ENCODE results near the gene YEATS4.

Gene YEATS4

DNA sequence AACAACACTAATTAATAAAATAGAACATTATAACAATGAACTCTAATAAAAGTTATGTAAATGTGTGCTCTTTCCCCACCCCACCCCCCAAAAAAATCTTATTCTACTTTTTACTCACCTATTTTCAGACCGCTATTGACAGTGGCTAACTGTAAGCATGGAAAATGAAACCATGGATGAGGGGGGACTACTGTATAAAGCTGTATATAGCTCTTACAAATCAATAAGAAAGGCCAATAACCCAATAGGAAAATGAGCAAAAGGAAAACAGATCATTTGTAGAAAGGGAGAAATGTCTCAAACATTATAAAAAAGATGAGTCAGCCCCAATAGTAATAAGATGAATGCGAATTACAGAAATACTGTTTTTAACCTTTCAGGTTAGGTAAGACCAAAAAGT, 27.4 kb downstream of the YEATS4 start:
- H3K27ac ChIP-seq (ENCODE audit: low read depth in 2 of 2, low read length in 2 of 2), result no peak overlapping the region
- H3K9me3 ChIP-seq (ENCODE audit: control insufficient read depth in 2 of 2, low read length in 2 of 2), result no peaks in the 10 kb centered on the region
- H3K9ac ChIP-seq (ENCODE audit: low read depth in 1 of 2, low read length in 2 of 2), result no peak overlapping the region
- H3K27me3 ChIP-seq (ENCODE audit: control insufficient read depth in 2 of 2, insufficient read depth in 2 of 2, low read length in 2 of 2), result no peaks in the 10 kb centered on the region
- H3K4me3 ChIP-seq (ENCODE audit: low read length in 2 of 2), result no peak overlapping the region
- H3K4me1 ChIP-seq (ENCODE audit: control insufficient read depth in 2 of 2, insufficient read depth in 2 of 2, low read length in 2 of 2), result no peaks in the 10 kb centered on the region
- H3K36me3 ChIP-seq (ENCODE audit: control insufficient read depth in 2 of 2, insufficient read depth in 2 of 2, low read length in 2 of 2), result peaks cover 0 to 5% of the 10 kb centered on the region in 2 donors

DNA sequence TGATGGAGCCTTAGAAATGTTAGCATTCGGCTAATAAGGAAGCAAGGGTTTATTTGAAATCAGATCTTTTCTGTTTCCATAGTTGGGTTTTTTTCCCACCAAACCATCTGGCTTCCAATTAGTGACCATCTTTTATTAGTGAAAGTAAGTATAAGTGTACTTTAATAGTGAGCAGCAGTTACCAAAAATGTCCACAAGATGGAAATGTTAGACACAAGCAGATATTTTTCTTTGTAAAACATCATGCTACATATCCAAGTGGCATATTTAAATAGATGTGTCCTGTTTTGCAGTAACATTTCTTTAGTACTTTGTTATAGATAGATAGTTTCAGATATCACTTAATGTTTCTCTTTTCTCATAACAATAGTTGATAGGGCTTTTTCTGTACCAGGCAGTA, 28.8 kb downstream of the YEATS4 start:
- no peak overlapping the region for H3K4me3 ChIP-seq (ENCODE audit: low read length in 2 of 2)
- H3K27ac ChIP-seq (ENCODE audit: low read depth in 2 of 2, low read length in 2 of 2), result no peak overlapping the region
- no peaks in the 10 kb centered on the region for H3K9me3 ChIP-seq (ENCODE audit: control insufficient read depth in 2 of 2, low read length in 2 of 2)
- H3K27me3 ChIP-seq (ENCODE audit: control insufficient read depth in 2 of 2, insufficient read depth in 2 of 2, low read length in 2 of 2), result no peaks in the 10 kb centered on the region
- peaks cover 0 to 2% of the 10 kb centered on the region in 2 donors for H3K36me3 ChIP-seq (ENCODE audit: control insufficient read depth in 2 of 2, insufficient read depth in 2 of 2, low read length in 2 of 2)
- H3K4me1 ChIP-seq (ENCODE audit: control insufficient read depth in 2 of 2, insufficient read depth in 2 of 2, low read length in 2 of 2), result no peaks in the 10 kb centered on the region
- H3K9ac ChIP-seq (ENCODE audit: low read depth in 1 of 2, low read length in 2 of 2), result no peak overlapping the region

DNA sequence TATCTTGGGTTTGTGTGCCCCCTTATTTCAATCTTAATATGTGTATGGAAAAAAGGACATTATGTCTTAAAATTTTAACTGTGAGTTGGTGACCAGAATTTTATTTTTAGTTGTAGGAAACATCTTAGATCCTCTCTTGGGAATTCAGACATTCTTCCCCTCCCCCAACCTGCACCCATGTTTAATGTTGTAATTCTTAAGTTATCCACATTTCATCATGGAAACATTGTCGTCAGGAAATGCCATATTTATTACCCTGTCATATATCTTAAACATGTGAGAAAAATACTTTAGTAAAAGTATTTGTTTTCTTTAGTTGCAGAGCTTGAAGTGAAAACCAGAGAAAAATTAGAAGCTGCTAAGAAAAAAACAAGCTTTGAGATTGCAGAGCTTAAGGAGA, 30.3 kb downstream of the YEATS4 start:
- peaks cover 0 to 2% of the 10 kb centered on the region in 2 donors for H3K36me3 ChIP-seq (ENCODE audit: control insufficient read depth in 2 of 2, insufficient read depth in 2 of 2, low read length in 2 of 2)
- H3K9me3 ChIP-seq (ENCODE audit: control insufficient read depth in 2 of 2, low read length in 2 of 2), result no peaks in the 10 kb centered on the region
- H3K27ac ChIP-seq (ENCODE audit: low read depth in 2 of 2, low read length in 2 of 2), result no peak overlapping the region
- H3K27me3 ChIP-seq (ENCODE audit: control insufficient read depth in 2 of 2, insufficient read depth in 2 of 2, low read length in 2 of 2), result no peaks in the 10 kb centered on the region
- no peak overlapping the region for H3K4me3 ChIP-seq (ENCODE audit: low read length in 2 of 2)
- no peaks in the 10 kb centered on the region for H3K4me1 ChIP-seq (ENCODE audit: control insufficient read depth in 2 of 2, insufficient read depth in 2 of 2, low read length in 2 of 2)
- H3K9ac ChIP-seq (ENCODE audit: low read depth in 1 of 2, low read length in 2 of 2), result no peak overlapping the region

DNA sequence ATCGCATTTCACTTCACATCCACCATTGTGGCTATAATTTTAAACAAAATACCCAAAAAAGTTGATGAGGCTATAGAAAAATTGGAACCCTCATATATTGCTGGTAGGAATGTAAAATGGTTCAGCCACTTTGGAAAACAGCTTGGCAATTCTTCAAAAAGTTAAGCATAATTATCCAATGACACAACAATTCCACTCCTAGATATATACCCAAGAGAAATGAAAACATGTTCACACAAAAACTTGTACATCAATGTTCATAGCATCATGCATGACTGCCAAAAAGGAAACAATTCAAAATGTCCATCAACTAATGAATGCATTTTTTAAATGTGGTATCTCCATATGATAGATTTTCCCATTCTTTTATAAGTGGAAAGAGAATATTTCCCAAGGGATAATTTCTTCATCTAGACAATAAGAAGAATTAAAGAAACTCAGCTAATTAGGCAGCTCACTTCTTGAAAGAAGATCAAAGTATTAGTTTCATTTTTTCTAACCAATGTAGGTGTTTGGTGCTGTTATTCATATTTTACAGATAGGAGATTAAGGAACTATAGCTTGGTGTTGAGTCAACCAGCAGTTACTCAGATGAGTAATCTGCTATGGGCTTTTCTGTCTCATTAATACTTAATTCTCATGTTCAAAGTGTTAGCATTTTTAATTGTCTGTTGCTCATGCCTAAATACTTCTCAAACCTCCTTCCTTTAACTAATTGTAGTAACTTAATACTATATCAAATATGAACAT, 32.8 kb downstream of the YEATS4 start:
- Histone ChIP-seq H3K9ac (ENCODE audit: low read depth in 1 of 2, low read length in 2 of 2) (no peak overlapping the region), H3K4me1 (ENCODE audit: control insufficient read depth in 2 of 2, insufficient read depth in 2 of 2, low read length in 2 of 2) (no peaks in the 10 kb centered on the region), H3K36me3 (ENCODE audit: control insufficient read depth in 2 of 2, insufficient read depth in 2 of 2, low read length in 2 of 2) (peaks cover 0 to 2% of the 10 kb centered on the region in 2 donors), H3K27me3 (ENCODE audit: control insufficient read depth in 2 of 2, insufficient read depth in 2 of 2, low read length in 2 of 2) (no peaks in the 10 kb centered on the region), H3K27ac (ENCODE audit: low read depth in 2 of 2, low read length in 2 of 2) (no peak overlapping the region), H3K9me3 (ENCODE audit: control insufficient read depth in 2 of 2, low read length in 2 of 2) (peaks cover 0 to 3% of the 10 kb centered on the region in 2 donors), H3K4me3 (ENCODE audit: low read length in 2 of 2) (no peak overlapping the region)

DNA sequence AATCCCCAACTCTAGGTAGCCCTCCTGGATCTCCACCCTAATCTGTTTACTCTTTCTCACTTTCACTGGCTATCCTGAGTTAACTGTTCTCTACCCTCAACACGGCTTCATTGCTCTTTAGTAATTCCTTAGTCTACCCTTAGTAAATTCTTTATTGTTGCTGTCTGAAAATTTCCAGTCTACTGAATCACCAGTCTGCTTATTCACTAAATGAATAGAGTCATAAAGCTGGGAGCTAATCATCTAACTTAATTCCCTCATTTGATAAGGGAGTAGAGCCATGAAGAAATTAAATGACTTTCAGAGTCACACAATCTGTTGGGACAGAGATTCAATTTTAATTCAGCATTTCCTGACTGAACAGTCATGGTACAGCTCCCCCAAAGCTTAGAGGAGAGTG, 36.5 kb downstream of the YEATS4 start:
- Histone ChIP-seq H3K27me3 (ENCODE audit: control insufficient read depth in 2 of 2, insufficient read depth in 2 of 2, low read length in 2 of 2) (no peaks in the 10 kb centered on the region), H3K9ac (ENCODE audit: low read depth in 1 of 2, low read length in 2 of 2) (no peak overlapping the region), H3K9me3 (ENCODE audit: control insufficient read depth in 2 of 2, low read length in 2 of 2) (peaks cover 0 to 3% of the 10 kb centered on the region in 2 donors), H3K4me1 (ENCODE audit: control insufficient read depth in 2 of 2, insufficient read depth in 2 of 2, low read length in 2 of 2) (no peaks in the 10 kb centered on the region), H3K36me3 (ENCODE audit: control insufficient read depth in 2 of 2, insufficient read depth in 2 of 2, low read length in 2 of 2) (no peaks in the 10 kb centered on the region), H3K4me3 (ENCODE audit: low read length in 2 of 2) (no peak overlapping the region), H3K27ac (ENCODE audit: low read depth in 2 of 2, low read length in 2 of 2) (no peak overlapping the region)

DNA sequence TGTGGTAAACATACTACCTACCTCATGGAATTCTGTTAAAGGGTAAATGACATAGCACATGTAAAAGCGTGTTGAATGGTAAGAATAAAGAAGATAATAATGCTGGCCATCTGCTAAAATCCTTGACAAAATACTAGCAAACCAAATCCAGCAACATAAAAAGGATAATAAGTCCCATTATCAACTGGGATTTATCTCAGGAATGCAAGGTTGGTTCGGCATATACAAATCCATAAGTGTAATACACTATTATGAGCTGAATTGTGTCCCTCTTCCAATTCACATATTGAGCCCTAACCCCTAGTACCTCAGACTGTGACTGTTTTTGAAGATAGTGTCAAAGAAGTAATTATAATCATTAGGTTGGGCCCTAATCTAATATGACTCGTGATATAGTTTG, 37.4 kb downstream of the YEATS4 start:
- Histone ChIP-seq H3K27me3 (ENCODE audit: control insufficient read depth in 2 of 2, insufficient read depth in 2 of 2, low read length in 2 of 2) (no peaks in the 10 kb centered on the region), H3K9ac (ENCODE audit: low read depth in 1 of 2, low read length in 2 of 2) (no peak overlapping the region)

DNA sequence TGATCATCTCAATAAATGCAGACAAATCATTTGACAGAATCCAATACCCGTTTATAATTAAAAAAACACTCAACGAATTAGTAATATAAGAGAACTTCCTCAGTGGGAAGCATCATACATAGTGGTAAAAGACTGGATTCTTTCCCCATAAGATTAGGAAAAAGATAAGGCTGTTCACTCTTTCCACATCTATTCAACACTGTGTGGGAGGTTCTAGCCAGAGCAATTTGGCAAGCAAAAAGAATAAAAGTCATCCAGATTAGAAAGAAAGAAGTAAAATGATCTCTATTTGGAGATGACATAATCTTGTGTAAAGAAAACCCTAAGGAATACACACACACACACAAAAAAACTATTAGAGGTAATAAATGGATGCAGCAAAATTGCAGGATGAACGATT, 38.4 kb downstream of the YEATS4 start:
- Histone ChIP-seq H3K9me3 (ENCODE audit: control insufficient read depth in 2 of 2, low read length in 2 of 2) (peaks cover 0 to 3% of the 10 kb centered on the region in 2 donors), H3K4me3 (ENCODE audit: low read length in 2 of 2) (no peak overlapping the region), H3K27me3 (ENCODE audit: control insufficient read depth in 2 of 2, insufficient read depth in 2 of 2, low read length in 2 of 2) (no peaks in the 10 kb centered on the region), H3K4me1 (ENCODE audit: control insufficient read depth in 2 of 2, insufficient read depth in 2 of 2, low read length in 2 of 2) (no peaks in the 10 kb centered on the region), H3K9ac (ENCODE audit: low read depth in 1 of 2, low read length in 2 of 2) (no peak overlapping the region), H3K36me3 (ENCODE audit: control insufficient read depth in 2 of 2, insufficient read depth in 2 of 2, low read length in 2 of 2) (no peaks in the 10 kb centered on the region), H3K27ac (ENCODE audit: low read depth in 2 of 2, low read length in 2 of 2) (no peak overlapping the region)

More for the DNA sequence above, 37.4 kb downstream of the YEATS4 start:
- Histone ChIP-seq H3K36me3 (ENCODE audit: control insufficient read depth in 2 of 2, insufficient read depth in 2 of 2, low read length in 2 of 2) (no peaks in the 10 kb centered on the region), H3K27ac (ENCODE audit: low read depth in 2 of 2, low read length in 2 of 2) (no peak overlapping the region), H3K9me3 (ENCODE audit: control insufficient read depth in 2 of 2, low read length in 2 of 2) (peaks cover 0 to 3% of the 10 kb centered on the region in 2 donors), H3K4me3 (ENCODE audit: low read length in 2 of 2) (no peak overlapping the region), H3K4me1 (ENCODE audit: control insufficient read depth in 2 of 2, insufficient read depth in 2 of 2, low read length in 2 of 2) (no peaks in the 10 kb centered on the region)

DNA sequence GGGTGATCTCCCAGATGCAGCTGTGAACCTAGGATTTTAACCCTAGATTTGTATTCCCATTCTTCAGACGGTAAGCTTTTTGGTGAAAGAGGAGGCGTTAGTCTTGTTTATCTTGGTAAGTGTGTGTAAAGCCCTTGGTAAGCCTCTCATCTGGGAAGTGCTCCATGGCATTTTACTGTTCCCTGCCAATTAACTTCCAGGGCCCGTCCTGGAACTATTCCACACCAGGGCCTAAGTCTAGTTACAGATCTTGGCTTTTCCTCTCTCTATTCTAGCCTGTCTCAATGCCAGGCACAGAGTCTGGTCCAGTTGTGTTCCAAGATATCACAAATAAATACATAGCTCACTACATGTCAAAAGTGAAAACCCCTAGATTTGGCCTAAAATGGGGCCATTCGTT, 42.4 kb downstream of the YEATS4 start:
- H3K9ac ChIP-seq (ENCODE audit: low read depth in 1 of 2, low read length in 2 of 2), result no peak overlapping the region
- peaks cover 0 to 2% of the 10 kb centered on the region in 2 donors for H3K9me3 ChIP-seq (ENCODE audit: control insufficient read depth in 2 of 2, low read length in 2 of 2)
- H3K27ac ChIP-seq (ENCODE audit: low read depth in 2 of 2, low read length in 2 of 2), result no peak overlapping the region
- no peaks in the 10 kb centered on the region for H3K36me3 ChIP-seq (ENCODE audit: control insufficient read depth in 2 of 2, insufficient read depth in 2 of 2, low read length in 2 of 2)
- H3K27me3 ChIP-seq (ENCODE audit: control insufficient read depth in 2 of 2, insufficient read depth in 2 of 2, low read length in 2 of 2), result no peaks in the 10 kb centered on the region
- no peak overlapping the region for H3K4me3 ChIP-seq (ENCODE audit: low read length in 2 of 2)
- H3K4me1 ChIP-seq (ENCODE audit: control insufficient read depth in 2 of 2, insufficient read depth in 2 of 2, low read length in 2 of 2), result no peaks in the 10 kb centered on the region

DNA sequence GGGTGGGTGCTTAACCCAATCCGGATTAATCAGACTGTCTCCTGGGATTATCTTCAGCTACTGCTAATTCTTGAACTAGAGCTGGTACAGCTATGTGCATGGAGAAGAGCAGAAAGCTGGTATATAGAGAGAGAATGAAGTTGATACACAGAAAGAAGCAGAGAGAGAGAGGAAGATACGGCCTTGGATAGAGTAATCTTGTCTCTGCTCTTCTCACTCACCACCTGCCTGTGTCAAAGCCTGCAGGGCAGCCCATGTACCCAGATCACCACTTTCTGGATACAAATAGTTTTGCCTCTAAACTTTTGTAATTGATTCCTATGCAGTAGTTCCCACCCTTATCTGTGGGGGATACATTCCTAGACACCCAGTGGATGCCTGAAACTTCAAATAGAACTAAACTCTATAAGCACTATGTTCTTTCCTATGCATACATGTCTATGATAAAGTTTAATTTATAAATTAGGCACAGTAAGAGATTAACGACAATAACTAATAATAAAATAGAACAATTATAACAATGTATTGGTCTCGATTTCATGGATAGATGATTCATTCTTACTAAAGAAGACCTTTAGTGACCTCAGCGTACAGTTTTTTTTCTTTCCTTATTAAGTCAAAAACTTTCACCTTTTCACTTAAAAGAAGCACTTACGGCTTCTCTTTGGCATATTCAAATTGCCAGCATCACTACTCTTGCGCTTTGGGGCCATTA, 45.5 kb downstream of the YEATS4 start:
- H3K9me3 ChIP-seq (ENCODE audit: control insufficient read depth in 2 of 2, low read length in 2 of 2), result no peaks in the 10 kb centered on the region
- H3K9ac ChIP-seq (ENCODE audit: low read depth in 1 of 2, low read length in 2 of 2), result no peak overlapping the region
- H3K4me1 ChIP-seq (ENCODE audit: control insufficient read depth in 2 of 2, insufficient read depth in 2 of 2, low read length in 2 of 2), result no peaks in the 10 kb centered on the region
- H3K27me3 ChIP-seq (ENCODE audit: control insufficient read depth in 2 of 2, insufficient read depth in 2 of 2, low read length in 2 of 2), result no peaks in the 10 kb centered on the region
- H3K36me3 ChIP-seq (ENCODE audit: control insufficient read depth in 2 of 2, insufficient read depth in 2 of 2, low read length in 2 of 2), result no peaks in the 10 kb centered on the region
- H3K27ac ChIP-seq (ENCODE audit: low read depth in 2 of 2, low read length in 2 of 2), result no peak overlapping the region
- H3K4me3 ChIP-seq (ENCODE audit: low read length in 2 of 2), result no peak overlapping the region

DNA sequence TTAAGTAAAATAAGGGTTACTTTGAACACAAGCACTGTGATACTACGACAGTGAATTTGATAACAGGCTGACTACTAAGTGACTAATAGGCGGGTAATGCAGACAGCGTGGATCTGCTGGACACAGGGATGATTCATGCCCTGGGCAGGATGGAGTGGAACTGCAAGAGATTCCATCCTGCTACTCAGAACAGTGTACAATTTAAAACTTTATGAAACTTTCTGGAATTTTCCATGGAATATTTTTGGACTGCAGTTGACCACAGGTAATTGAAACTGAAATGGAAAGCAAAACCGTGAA, 46.0 kb downstream of the YEATS4 start:
- Histone ChIP-seq H3K36me3 (ENCODE audit: control insufficient read depth in 2 of 2, insufficient read depth in 2 of 2, low read length in 2 of 2) (no peaks in the 10 kb centered on the region), H3K4me3 (ENCODE audit: low read length in 2 of 2) (no peak overlapping the region)

More for the DNA sequence above, 46.0 kb downstream of the YEATS4 start:
- no peak overlapping the region for H3K27ac ChIP-seq (ENCODE audit: low read depth in 2 of 2, low read length in 2 of 2)
- no peak overlapping the region for H3K9ac ChIP-seq (ENCODE audit: low read depth in 1 of 2, low read length in 2 of 2)
- no peaks in the 10 kb centered on the region for H3K4me1 ChIP-seq (ENCODE audit: control insufficient read depth in 2 of 2, insufficient read depth in 2 of 2, low read length in 2 of 2)
- H3K9me3 ChIP-seq (ENCODE audit: control insufficient read depth in 2 of 2, low read length in 2 of 2), result no peaks in the 10 kb centered on the region
- no peaks in the 10 kb centered on the region for H3K27me3 ChIP-seq (ENCODE audit: control insufficient read depth in 2 of 2, insufficient read depth in 2 of 2, low read length in 2 of 2)

Data from mucosa of rectum (tissue), 2 donors.